ENCODE measurements around the gene TRRAP.

DNA sequence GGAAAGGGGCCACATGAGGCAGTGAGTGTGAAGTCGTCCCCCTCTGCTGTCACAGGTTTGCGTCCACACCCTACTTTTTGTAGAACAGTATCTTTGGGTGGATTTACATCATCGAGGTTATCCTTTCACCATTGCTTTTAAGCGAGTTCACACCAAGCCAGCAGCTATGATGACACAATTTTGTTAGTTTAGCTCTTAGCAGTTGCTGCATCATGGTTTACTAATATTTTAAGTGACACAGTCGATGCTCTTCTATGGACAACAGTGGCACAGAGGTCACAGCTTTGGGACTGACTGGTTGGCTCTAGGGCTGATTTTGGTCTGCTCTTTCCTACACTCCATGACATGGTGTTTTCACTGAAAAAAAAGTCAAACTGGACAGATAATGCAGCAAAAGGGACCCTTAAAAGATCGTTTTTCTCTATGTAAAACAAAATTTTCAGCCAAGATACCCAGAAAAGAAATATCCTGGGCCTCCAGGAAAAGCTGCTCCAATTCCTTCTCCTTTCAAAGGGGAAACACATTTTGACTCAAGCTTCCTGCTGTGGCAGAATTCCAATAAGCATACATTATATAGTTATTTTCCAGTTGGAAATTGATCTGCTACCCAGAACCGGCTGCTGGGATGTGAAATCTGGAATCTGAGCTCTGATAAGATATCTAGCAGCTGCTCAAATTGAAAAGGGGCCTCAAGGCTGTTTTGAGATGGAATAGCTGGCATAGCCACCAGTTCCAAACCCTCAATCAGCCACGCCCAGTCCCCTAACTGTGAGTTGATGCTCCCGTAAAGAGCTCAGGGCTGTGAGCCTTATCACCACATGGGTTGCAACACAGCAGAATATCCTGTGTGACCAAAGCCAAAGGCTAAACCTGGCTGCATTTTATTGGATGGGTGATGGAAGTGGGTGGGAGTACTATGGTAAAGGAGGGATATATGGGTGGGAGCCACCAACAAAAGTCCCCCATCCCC is 151.4 kb downstream of the TRRAP start:
- TF ChIP-seq, protein P1, sequence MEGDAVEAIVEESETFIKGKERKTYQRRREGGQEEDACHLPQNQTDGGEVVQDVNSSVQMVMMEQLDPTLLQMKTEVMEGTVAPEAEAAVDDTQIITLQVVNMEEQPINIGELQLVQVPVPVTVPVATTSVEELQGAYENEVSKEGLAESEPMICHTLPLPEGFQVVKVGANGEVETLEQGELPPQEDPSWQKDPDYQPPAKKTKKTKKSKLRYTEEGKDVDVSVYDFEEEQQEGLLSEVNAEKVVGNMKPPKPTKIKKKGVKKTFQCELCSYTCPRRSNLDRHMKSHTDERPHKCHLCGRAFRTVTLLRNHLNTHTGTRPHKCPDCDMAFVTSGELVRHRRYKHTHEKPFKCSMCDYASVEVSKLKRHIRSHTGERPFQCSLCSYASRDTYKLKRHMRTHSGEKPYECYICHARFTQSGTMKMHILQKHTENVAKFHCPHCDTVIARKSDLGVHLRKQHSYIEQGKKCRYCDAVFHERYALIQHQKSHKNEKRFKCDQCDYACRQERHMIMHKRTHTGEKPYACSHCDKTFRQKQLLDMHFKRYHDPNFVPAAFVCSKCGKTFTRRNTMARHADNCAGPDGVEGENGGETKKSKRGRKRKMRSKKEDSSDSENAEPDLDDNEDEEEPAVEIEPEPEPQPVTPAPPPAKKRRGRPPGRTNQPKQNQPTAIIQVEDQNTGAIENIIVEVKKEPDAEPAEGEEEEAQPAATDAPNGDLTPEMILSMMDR (IDR thresholded peaks at IDR 0.05; ENCODE audit: low read length) = no peak
- TF ChIP-seq EZH2phosphoT487 (IDR thresholded peaks at IDR 0.05; ENCODE audit: low read length) (no peak), EZH2 (optimal IDR thresholded peaks at IDR 0.05; ENCODE audit: low read depth, low read length) (no peak)

Data from MM.1S (cell line).